Stimulated activated CD4-positive, alpha-beta T cell treated with anti-CD3 and anti-CD28 coated beads, TNF-alpha, amount 100 ng/mL, for 4 hours (primary cell): ENCODE results near the gene LRRC8C.
"Not testable (repeated sequence)": the region's sequence is repeated elsewhere in the genome, so short reads cannot be mapped to it uniquely, and the experiment has no call there.

ENCODE experiments used
- DNase-seq, 3 experiments: peaks; one replicate each; pipeline ENCODE4 v3.0.0-alpha.2; 2020; ENCODE audit warnings: low read depth in 3 of 3

The LRRC8C gene

DNA sequence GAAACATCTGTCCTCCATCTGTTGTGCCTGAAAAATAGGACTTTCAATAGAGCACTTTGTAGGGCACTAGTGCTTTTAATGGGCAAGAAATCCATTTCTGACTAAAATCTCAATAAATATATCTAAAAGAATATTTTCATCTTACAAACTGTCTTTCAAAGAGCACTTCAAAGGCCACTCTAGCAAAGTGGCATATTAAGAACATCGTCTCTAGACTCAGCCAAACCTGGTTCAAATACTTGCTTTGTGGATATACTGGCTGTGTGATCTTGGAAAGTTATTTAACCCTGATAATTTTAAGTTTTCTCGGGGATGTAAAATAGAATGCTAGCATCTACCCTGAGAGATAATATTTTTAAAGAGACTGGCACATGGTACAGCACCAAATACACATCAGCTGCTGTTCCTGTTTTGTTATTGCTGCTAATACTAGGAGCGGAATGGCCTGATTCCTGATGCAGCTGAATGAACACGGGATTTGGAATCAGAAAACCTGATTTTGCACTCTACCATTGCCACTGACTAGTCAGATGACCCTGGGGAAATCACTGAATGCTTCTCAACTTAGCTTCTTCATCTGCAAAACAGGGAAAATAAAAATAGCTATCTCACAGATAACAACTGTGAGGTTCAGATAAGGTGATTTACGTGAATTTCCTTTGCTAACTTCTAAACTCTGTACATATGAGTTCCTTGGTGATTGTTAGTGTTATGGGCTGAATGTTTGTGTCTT, 25.2 kb upstream of the LRRC8C start:
- no peak for DNase-seq

- DNase-seq: peak; percentile 28 to 67 (median 58)
Observed at GRCh38 chr1:89608319-89608983, 24.5 kb upstream of the LRRC8C start.

DNA sequence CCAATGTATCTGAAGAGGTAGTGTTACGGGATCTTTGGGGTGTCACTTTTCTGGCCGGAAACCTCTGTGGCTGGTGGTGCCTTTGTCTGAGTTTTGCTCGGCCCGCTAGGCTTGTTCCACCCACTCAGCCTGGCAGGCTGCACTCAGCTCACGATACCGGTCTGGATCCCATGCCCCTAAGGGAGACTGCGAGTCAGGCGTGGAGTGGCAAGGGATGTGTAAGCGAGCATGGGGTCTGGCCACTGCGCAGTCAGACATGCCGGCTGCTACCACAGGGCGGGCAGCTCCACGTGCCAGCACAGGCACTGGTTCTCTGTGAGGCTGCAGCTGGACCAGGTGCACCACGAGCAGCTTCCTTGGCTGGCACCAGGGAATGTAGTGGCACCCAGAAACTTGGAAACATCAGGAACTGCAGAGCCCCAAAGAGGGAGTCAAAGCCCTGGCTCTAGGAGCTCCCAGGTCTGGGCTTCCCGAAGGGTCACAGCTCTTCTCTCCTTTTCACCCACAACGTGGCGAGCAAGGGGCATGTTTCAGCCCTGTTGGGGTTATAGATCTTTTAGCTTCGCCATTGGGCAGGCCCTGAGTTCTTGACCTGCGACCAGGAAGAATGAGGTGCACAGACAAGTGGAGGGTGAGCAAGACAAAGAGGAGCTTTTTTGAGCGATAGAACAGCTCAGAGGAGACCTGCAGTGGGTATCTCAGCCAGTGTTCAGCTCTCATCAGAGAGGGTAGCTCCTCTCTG, 23.8 kb upstream of the LRRC8C start:
- peak in 1 of 3 experiments; percentile 31 for DNase-seq

- DNase-seq: no peak
Observed at GRCh38 chr1:89609781-89610456, 23.0 kb upstream of the LRRC8C start.

GRCh38 chr1:89610457-89611011, 22.4 kb upstream of the LRRC8C start:
- no peak for DNase-seq

DNA sequence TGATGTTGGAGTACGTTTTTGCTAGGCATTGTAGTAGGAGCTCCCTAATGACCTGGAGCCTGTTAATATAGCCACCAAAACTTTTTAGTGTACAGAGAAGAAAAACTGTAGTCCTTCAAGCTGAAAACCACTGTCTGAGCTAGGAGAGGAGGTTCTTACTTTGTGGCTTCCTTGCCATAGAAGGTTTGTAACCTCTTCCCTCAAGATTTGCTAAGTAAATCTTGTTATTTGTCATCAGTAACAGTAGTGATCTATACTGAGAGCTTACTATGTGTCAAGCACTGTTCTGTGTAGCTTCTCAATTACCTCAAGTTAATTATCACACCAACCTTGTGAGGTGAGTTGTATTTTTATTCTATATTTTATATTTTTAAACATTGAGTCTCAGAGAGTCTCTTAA, 21.2 kb upstream of the LRRC8C start:
- DNase-seq: no peak

- DNase-seq: no peak
Observed at GRCh38 chr1:89613928-89614327, 19.0 kb upstream of the LRRC8C start.

GRCh38 chr1:89615676-89616598, 17.0 kb upstream of the LRRC8C start:
- DNase-seq: no peak

- DNase-seq: no peak
Observed at GRCh38 chr1:89616844-89617627, 15.9 kb upstream of the LRRC8C start.

DNA sequence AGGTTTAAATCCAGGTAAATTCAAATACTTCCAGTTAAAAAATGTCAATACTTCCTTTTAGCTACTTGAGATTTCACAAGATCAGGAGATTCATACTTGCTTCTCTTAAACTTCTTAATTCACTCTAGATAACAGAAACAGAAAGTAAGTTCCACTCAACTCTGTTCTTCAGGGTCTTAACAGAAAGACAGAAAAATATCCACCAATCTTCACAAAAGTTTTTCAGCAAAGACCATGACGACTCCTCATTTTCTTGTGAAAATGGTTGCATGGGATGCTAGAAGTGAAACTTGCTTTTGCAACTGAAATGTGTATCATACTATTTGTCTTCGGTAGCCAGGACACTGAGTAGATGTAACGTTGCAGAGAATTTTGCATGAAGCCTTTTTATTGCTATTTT, 12.3 kb upstream of the LRRC8C start:
- no peak for DNase-seq

DNA sequence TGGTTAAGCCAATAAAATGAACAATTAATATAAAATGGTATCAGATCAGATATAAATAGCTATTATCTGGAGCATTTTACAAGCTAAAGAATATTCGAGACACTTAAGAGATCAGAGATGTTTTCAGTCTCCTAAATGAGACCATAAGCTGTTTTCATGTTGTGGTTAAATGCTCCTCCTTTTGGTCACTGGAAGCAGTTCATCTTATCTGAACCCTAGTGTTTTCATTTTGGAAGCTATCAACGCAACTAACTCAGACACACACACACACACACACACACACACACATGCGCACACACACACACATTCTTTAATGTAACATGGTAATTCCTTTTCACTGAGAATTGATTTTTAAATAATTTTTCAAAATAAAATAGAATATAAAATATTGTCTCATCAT, 10.0 kb upstream of the LRRC8C start:
- DNase-seq: no peak

GRCh38 chr1:89624314-89624713, 8.6 kb upstream of the LRRC8C start:
- no peak for DNase-seq

DNA sequence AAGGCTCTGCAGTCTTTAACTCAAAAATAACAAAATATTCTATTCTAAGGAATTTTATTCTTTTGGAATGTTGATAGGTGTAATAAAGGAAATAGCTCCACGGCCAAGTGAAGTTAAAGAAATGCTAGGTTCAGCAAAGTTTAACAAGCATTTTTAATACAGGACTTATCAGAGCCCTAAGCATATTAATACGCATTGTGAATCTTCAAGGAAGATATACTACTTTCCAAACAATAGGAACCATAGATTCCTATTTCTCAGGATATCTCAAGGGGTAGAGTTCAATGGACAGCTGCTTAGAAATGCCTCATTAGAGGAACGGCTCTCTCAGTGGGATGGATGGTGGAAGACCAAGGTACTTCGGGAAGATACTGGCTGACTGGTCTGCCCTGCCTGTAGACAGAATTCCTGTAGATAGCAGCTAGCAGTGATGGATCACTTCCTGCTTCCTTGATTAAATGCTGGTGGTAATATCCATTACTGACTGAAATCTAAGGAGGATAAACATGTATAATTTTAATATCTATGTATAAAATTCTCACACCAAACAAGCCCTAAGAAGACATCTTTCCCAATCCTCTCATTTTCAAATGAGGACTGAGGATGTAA, 8.1 kb upstream of the LRRC8C start:
- no peak for DNase-seq

DNA sequence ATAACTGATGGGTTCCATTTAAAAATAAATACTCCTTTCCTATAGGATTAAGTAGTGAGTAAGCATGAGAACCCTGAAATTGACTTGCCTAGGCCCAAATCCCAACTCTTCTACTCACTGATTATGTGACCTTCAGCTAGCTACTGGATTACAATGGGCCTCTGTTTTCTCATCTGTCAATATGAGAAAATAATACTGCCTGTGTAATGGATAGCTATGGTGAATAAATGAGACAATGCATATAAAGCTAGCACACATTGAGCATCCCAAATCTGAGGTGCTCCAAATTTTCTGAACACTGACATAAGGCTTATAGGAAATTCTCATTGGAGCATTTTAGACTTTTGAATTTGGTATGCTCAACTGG, 5.3 kb upstream of the LRRC8C start:
- no peak for DNase-seq

DNA sequence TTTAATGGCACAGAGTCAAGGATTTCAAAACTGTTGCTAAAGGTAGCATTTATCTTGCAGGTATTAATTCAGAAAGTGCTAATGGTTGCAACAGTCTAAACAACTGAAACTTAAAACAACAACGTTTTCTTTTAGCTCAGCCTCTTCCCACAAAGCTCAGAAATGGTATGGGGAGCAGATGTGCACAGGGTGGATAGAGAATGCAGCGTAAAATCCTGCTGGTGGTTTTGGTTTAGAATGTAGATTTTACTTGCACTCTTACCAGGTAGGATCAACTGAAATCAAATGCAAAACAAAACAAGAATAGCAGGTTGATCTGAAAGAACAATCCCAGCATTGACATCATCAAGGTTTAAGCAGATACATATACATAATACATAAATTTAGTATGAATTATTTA, 3.8 kb upstream of the LRRC8C start:
- DNase-seq: no peak

- not testable (repeated sequence) for DNase-seq
Observed at GRCh38 chr1:89629600-89629999, 3.3 kb upstream of the LRRC8C start.

DNA sequence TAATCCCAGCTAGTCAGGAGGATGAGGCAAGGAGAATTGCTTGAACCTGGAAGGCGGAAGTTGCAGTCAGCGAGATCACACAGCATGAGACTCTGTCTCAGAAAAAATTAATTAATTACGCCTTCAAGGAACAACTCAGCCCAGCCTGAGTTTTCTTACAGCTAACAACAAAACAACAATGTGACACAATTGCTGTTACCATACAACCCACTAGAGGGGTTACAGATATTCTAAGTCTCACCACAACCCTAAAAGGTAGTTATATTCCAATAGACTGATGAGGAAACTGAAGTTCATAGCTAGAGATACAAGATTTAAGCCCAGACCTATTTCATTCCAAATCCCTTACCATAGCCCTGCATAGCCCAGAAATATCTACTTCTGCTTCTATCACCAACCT, 2.9 kb upstream of the LRRC8C start:
- no peak for DNase-seq

DNA sequence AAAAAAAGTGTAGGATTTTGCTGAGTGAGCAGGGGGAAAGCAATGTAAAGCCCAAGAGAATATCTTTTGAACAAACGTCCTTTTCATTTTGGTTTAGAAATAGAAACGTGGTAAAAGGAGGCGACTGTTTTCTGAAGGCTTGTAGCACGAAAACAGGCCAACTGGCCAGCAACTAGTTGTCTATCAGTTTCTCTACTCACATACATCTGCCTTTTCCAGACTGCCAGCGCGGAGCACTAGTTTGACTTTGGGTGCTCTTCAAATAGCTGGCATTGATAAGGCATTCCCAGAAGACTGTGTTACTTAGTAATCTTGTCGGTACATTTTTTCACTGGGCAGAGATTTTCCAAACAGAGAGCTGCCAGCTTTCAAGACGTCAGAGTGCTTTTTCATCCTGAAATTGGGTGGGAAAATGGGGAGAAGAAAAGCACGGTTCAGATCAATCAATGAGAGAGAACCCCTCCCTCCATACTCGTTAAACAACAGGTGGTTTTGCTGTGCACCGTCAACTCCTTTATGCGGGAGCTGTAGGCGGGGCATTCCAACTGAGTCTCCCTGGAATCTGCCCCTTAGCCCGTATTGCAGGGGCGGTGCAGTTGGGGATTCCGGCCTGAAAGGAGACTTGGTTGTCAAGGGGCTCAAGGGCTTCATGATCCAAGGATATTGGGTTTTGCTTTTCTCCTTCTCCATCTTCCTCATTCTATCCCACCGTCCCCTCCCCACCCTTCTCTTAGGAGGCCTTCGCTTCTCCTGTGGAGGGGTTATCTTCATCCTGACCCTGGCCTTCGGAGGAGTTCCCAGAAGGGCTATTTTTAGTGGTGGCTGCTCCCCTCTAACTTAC, 884 bp upstream of the LRRC8C start:
- no peak for DNase-seq
